GM18499 (cell line): ENCODE data around the gene ITGBL1.
A peak's percentile ranks its signal among the peaks of the same experiment; 100 is the strongest.

ENCODE experiments used
- ATAC-seq: cut with Tn5 transposase; IDR thresholded peaks from one replicate; pipeline ENCODE4 v1.9.1; 2021; ENCODE audit warnings: moderate number of reproducible peaks; ENCODE audit not compliant: insufficient read depth, unreplicated experiment

The ITGBL1 gene

GRCh38 chr13:101727118-101727517 lies 274.6 kb downstream of the ITGBL1 start:
- no peak for ATAC-seq

DNA sequence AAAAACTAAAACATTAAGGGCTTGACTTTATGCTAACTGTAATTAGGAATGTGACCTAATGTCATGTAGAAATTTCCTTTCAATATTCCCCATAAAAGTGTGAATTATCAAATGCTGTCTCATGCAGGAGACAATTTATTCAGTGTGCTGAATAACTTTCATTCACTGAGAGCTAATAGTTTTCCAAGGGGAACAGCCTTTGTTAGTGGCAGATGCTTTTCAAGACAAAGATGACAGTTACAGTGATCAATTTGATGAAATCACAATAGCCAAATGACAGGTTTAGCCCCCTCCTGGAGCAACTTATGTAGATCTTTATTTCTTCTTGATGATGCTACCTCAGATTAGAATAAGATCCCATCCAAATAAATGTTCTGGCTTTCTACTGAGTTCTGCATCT lies 275.5 kb downstream of the ITGBL1 start:
- no peak for ATAC-seq

DNA sequence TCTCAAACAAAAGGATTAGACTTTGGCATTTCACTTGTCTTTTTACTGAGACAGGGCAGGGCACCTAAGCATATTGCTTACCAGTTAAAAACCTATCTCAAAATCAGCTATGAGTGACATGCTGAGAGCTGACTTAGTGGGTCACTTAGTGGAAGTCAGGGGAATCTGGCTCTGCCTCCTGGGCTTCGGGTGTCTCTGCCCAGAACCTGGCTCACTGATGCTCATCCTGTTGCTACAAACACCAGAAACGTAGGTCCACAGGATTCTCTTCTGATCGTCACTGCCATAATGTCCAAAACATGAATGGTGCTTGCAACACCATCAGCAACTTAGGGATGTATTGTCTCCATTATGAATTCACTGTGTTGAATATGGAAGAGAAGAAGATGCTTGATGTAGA lies 276.1 kb downstream of the ITGBL1 start:
- no peak for ATAC-seq

GRCh38 chr13:101730420-101731000 lies 278.0 kb downstream of the ITGBL1 start:
- ATAC-seq = no peak

- no peak for ATAC-seq
These were observed 284.1 kb downstream of the ITGBL1 start for GRCh38 chr13:101736566-101736965.

- no peak for ATAC-seq
These were observed 285.9 kb downstream of the ITGBL1 start for GRCh38 chr13:101738336-101738735.

- peak; percentile 91 for ATAC-seq
These were observed 287.1 kb downstream of the ITGBL1 start for GRCh38 chr13:101739382-101740178.

DNA sequence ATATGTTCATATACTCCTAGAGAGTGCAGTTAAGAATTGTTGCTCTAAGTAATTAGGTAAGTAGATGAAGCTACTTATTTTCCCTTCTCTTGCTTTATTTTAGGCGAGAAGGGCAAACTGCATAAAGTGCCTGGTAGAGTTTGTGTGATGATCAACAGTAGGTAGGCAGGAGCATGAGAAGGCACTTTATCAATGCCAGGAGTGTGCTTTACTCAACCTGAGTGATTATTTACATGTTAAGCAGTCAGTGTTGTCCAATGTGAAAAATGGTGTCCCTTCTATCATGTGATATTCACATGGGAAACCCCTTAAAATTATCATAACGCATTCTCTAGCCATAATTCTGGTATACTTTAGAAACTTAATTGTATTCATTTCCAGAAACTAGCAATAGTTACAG lies 294.0 kb downstream of the ITGBL1 start:
- no peak for ATAC-seq

GRCh38 chr13:101747039-101747438 lies 294.6 kb downstream of the ITGBL1 start:
- ATAC-seq = no peak

DNA sequence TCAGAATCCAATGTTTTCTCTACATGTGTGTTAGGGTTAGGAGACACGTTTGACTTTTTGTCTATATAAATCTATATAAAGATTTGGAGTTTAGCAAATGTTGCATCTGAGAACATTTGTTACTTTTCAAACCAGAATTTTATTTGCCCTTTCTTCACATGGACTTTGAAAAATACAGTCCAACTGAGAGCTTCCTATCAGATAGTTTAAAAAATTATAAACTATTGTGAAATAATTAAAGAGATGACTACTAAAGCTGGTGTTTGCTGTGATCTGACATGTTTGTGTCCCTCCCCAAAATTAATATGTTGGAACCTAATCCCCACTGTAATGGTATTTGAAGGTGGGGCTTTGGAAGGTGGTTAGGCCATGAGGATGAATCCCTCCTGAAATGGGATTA lies 297.1 kb downstream of the ITGBL1 start:
- ATAC-seq = no peak

DNA sequence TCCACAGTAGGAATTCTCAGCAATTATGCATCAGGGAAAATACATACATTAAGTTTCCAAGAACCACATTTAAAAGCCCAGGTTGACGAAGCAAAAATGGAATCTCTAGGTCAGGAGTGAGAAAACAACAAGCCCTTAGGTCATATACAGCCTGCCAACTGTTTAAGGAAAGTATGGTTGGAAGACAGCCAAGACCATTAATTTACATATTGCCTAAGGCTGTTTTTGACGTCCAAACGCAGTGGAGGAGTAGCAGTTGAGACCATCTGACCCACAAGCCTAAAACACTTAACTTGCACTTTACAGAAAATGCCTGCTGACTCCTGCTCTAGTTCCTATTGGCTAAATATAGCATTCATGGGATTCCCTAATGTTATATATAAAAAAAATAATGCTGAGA lies 299.0 kb downstream of the ITGBL1 start:
- no peak for ATAC-seq

DNA sequence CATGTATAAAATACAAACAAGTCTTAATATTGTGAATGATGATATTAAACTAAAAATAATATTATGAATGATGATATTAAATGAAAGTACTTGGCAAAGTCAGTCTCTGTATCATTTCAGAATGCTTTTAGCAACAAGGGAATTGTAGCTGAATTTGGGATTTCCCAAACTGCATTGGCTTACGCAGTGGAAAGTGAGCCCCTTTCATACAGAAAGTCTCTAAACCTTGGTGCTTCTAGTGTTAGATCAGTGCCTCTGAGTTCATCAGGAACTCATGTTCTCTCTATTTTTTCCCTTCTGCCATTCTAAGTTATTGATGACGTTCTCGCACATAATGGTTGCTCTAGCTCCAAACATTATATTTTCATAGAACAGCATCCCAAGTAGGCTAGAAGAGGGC lies 300.0 kb downstream of the ITGBL1 start:
- no peak for ATAC-seq

GRCh38 chr13:101755228-101755887 lies 302.9 kb downstream of the ITGBL1 start:
- no peak for ATAC-seq

DNA sequence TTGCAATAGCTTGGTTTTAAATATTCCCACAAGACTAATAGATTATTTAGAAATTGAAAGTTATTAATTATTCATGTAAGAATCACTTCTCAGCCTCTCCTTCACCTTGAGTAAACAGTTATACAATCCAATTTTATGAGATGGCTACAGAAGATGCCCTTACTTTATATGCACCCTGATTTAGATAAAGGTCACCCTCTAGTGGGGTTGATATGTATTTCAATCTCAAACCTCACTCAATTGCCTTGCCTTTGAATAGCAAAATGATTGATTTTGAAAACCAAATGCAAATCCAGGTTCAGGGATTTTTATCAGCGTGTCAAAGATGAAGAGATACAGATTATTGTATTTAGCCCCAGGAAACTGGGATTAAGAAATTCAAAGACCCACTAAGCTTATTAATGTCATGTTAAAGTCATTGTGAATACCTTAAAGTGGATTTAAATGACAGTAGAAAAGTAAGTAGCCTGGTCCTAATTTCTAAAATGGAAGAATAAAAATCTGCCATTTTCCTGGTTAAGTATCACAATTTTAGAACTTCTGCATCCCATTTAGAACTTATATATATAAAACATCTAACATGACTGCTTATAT lies 305.1 kb downstream of the ITGBL1 start:
- no peak for ATAC-seq

- ATAC-seq = no peak
These were observed 310.7 kb downstream of the ITGBL1 start for GRCh38 chr13:101763191-101763590.
